Esophagus muscularis mucosa (tissue), 4 donors: ENCODE data around the gene CLCNKB.

ENCODE experiments used
- EP300 ChIP-seq: sonication (generic); formaldehyde crosslinking; IDR thresholded peaks from one replicate; pipeline ENCODE4 v1.6.1; 2017; ENCODE audit warnings: antibody characterized with exemption
- POLR2A ChIP-seq: fragments of 450-650 bp; IDR thresholded peaks from one replicate; pipeline ENCODE4 v1.6.1; 2017; ENCODE audit warnings: antibody characterized with exemption, moderate library complexity, mild to moderate bottlenecking, low read depth
- POLR2AphosphoS5 ChIP-seq, 2 donors: sonication (generic); formaldehyde crosslinking; IDR thresholded peaks; one replicate each; pipeline ENCODE4 v1.6.1; 2017; ENCODE audit warnings: antibody characterized with exemption in 2 of 2
- TF ChIP-seq, protein P1 (sequence below), 3 experiments: fragments of 200-600 bp in 2 of 3; fragments of 450-650 bp in 1 of 3; sonication (generic) in 2 of 3; IDR thresholded peaks; one replicate each; pipeline ENCODE4 v1.5.1; 2017 to 2019; ENCODE audit warnings: antibody characterized with exemption in 3 of 3, mild to moderate bottlenecking in 2 of 3, moderate library complexity in 1 of 3

- TF ChIP-seq, protein P1, sequence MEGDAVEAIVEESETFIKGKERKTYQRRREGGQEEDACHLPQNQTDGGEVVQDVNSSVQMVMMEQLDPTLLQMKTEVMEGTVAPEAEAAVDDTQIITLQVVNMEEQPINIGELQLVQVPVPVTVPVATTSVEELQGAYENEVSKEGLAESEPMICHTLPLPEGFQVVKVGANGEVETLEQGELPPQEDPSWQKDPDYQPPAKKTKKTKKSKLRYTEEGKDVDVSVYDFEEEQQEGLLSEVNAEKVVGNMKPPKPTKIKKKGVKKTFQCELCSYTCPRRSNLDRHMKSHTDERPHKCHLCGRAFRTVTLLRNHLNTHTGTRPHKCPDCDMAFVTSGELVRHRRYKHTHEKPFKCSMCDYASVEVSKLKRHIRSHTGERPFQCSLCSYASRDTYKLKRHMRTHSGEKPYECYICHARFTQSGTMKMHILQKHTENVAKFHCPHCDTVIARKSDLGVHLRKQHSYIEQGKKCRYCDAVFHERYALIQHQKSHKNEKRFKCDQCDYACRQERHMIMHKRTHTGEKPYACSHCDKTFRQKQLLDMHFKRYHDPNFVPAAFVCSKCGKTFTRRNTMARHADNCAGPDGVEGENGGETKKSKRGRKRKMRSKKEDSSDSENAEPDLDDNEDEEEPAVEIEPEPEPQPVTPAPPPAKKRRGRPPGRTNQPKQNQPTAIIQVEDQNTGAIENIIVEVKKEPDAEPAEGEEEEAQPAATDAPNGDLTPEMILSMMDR (IDR thresholded peaks at IDR 0.05) = no peak
- peak; percentile 19 to 45 for TF ChIP-seq POLR2AphosphoS5 (IDR thresholded peaks at IDR 0.05)
- TF ChIP-seq EP300 = no peak
- TF ChIP-seq POLR2A = no peak
Measured at GRCh38 chr1:16018749-16019643, 24.6 kb upstream of the CLCNKB start.
